ENCODE results near the gene PDXDC1. TPM values are rescaled to one million over a fixed set of nuclear protein-coding genes. Genes with fewer than 3 reads are reported as not detected.
A peak's percentile ranks its signal among the peaks of the same experiment; 100 is the strongest.
"Not testable (repeated sequence)": the region's sequence is repeated elsewhere in the genome, so short reads cannot be mapped to it uniquely, and the experiment has no call there.

PDXDC1 gene
- total and polyA plus RNA-seq, 2 donors from 2014 or later = 56.5 to 113 TPM

GRCh38 chr16:15044286-15044685, 69.5 kb downstream of the PDXDC1 start:
- H3K27ac ChIP-seq (ENCODE audit: low read depth in 2 of 2, low read length in 2 of 2) = no peak overlapping the region
- FAIRE-seq (no peak), DNase-seq (no peak)
- intact Hi-C loops (cut with DNase I) = no loop called here
- peaks cover 2 to 17% (median 11%) of the 10 kb centered on the region in 3 donors for H3K36me3 ChIP-seq (ENCODE audit: control insufficient read depth in 2 of 3, insufficient read depth in 3 of 3, low read length in 3 of 3)
- no peaks in the 10 kb centered on the region for H3K27me3 ChIP-seq (ENCODE audit: control insufficient read depth, insufficient read depth, low read length)
- H3K4me1 ChIP-seq (ENCODE audit: control insufficient read depth in 2 of 3, insufficient read depth in 2 of 3, low read depth in 1 of 3, low read length in 3 of 3) = peaks cover 0 to 3% (median 0%) of the 10 kb centered on the region in 3 donors
- no peak for TF ChIP-seq CTCF (IDR thresholded peaks at IDR 0.05; ENCODE audit: borderline replicate concordance, extremely low read depth, insufficient read depth)
- no peak overlapping the region for H3K9ac ChIP-seq (ENCODE audit: low read length in 3 of 3)
- no peak overlapping the region for H3K4me3 ChIP-seq (ENCODE audit: low read length in 3 of 3)
- no peaks in the 10 kb centered on the region for H3K9me3 ChIP-seq (ENCODE audit: control insufficient read depth in 2 of 3, insufficient read depth in 1 of 3, low read length in 3 of 3)

GRCh38 chr16:15045270-15045669, 70.4 kb downstream of the PDXDC1 start:
- H3K9me3 ChIP-seq (ENCODE audit: control insufficient read depth in 2 of 3, insufficient read depth in 1 of 3, low read length in 3 of 3); H3K27me3 ChIP-seq (ENCODE audit: control insufficient read depth, insufficient read depth, low read length); H3K9ac ChIP-seq (ENCODE audit: low read length in 3 of 3); FAIRE-seq; H3K4me1 ChIP-seq (ENCODE audit: control insufficient read depth in 2 of 3, insufficient read depth in 2 of 3, low read depth in 1 of 3, low read length in 3 of 3); H3K27ac ChIP-seq (ENCODE audit: low read depth in 2 of 2, low read length in 2 of 2); intact Hi-C loops (cut with DNase I); H3K4me3 ChIP-seq (ENCODE audit: low read length in 3 of 3): not testable (repeated sequence)
- peaks cover 2 to 11% (median 7%) of the 10 kb centered on the region in 3 donors for H3K36me3 ChIP-seq (ENCODE audit: control insufficient read depth in 2 of 3, insufficient read depth in 3 of 3, low read length in 3 of 3)
- peak in 1 of 5 donors; percentile 32 for DNase-seq

GRCh38 chr16:15046692-15047376, 72.0 kb downstream of the PDXDC1 start:
- peaks cover 2 to 11% (median 6%) of the 10 kb centered on the region in 3 donors for H3K36me3 ChIP-seq (ENCODE audit: control insufficient read depth in 2 of 3, insufficient read depth in 3 of 3, low read length in 3 of 3)
- DNase-seq (peak in 1 of 5 donors; percentile 49), FAIRE-seq (no peak)
- H3K27me3 ChIP-seq (ENCODE audit: control insufficient read depth, insufficient read depth, low read length) = no peaks in the 10 kb centered on the region
- intact Hi-C loops (cut with DNase I) = no loop called here
- no peaks in the 10 kb centered on the region for H3K4me1 ChIP-seq (ENCODE audit: control insufficient read depth in 2 of 3, insufficient read depth in 2 of 3, low read depth in 1 of 3, low read length in 3 of 3)
- no peak for TF ChIP-seq CTCF (IDR thresholded peaks at IDR 0.05; ENCODE audit: borderline replicate concordance, extremely low read depth, insufficient read depth)
- H3K27ac ChIP-seq (ENCODE audit: low read depth in 2 of 2, low read length in 2 of 2) = no peak overlapping the region
- no peaks in the 10 kb centered on the region for H3K9me3 ChIP-seq (ENCODE audit: control insufficient read depth in 2 of 3, insufficient read depth in 1 of 3, low read length in 3 of 3)
- no peak overlapping the region for H3K9ac ChIP-seq (ENCODE audit: low read length in 3 of 3)
- no peak overlapping the region for H3K4me3 ChIP-seq (ENCODE audit: low read length in 3 of 3)

GRCh38 chr16:15049581-15050180, 74.9 kb downstream of the PDXDC1 start:
- H3K27me3 ChIP-seq (ENCODE audit: control insufficient read depth, insufficient read depth, low read length) = no peaks in the 10 kb centered on the region
- H3K4me3 ChIP-seq (ENCODE audit: low read length in 3 of 3) = no peak overlapping the region
- TF ChIP-seq CTCF (IDR thresholded peaks at IDR 0.05; ENCODE audit: borderline replicate concordance, extremely low read depth, insufficient read depth) = no peak
- H3K4me1 ChIP-seq (ENCODE audit: control insufficient read depth in 2 of 3, insufficient read depth in 2 of 3, low read depth in 1 of 3, low read length in 3 of 3) = no peaks in the 10 kb centered on the region
- H3K27ac ChIP-seq (ENCODE audit: low read depth in 2 of 2, low read length in 2 of 2) = no peak overlapping the region
- H3K9ac ChIP-seq (ENCODE audit: low read length in 3 of 3) = no peak overlapping the region
- H3K36me3 ChIP-seq (ENCODE audit: control insufficient read depth in 2 of 3, insufficient read depth in 3 of 3, low read length in 3 of 3) = peaks cover 2 to 11% (median 6%) of the 10 kb centered on the region in 3 donors
- no peak for DNase-seq
- H3K9me3 ChIP-seq (ENCODE audit: control insufficient read depth in 2 of 3, insufficient read depth in 1 of 3, low read length in 3 of 3) = no peaks in the 10 kb centered on the region
- intact Hi-C loops (cut with DNase I) = no loop called here
- FAIRE-seq = no peak

GRCh38 chr16:15050440-15050839, 75.6 kb downstream of the PDXDC1 start:
- H3K9ac ChIP-seq (ENCODE audit: low read length in 3 of 3); H3K9me3 ChIP-seq (ENCODE audit: control insufficient read depth in 2 of 3, insufficient read depth in 1 of 3, low read length in 3 of 3); FAIRE-seq; H3K4me3 ChIP-seq (ENCODE audit: low read length in 3 of 3); H3K27ac ChIP-seq (ENCODE audit: low read depth in 2 of 2, low read length in 2 of 2); H3K27me3 ChIP-seq (ENCODE audit: control insufficient read depth, insufficient read depth, low read length); H3K4me1 ChIP-seq (ENCODE audit: control insufficient read depth in 2 of 3, insufficient read depth in 2 of 3, low read depth in 1 of 3, low read length in 3 of 3); intact Hi-C loops (cut with DNase I); DNase-seq: not testable (repeated sequence)
- peaks cover 2 to 11% (median 6%) of the 10 kb centered on the region in 3 donors for H3K36me3 ChIP-seq (ENCODE audit: control insufficient read depth in 2 of 3, insufficient read depth in 3 of 3, low read length in 3 of 3)

Measured in kidney (tissue), 14 donors.